Measurements from ENCODE around the gene DDX6. TPM values are rescaled to one million over a fixed set of nuclear protein-coding genes. Genes with fewer than 3 reads are reported as not detected.
A peak's percentile ranks its signal among the peaks of the same experiment; 100 is the strongest.

DDX6 gene
- total and polyA plus RNA-seq, 12 donors = 17.1 to 179 (median 132) TPM

DNA sequence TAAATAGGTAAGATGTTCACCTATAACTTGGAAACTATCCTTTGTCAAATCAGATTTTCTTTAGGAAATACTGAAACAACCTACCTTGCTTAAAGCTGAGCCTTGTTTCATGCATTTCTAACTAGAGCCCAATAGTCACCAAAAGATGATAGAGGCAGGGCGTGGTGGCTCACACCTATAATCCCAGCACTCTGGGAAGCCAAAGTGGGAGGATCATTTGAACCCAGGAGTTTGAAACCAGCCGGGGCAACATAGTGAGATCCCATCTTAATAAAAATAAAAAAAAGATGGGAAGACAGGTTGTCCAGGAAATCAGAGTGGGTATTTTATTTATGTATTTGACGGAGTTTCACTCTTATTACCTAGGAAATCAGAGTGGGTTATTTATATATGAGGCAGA, 38.3 kb downstream of the DDX6 start:
- ATAC-seq = no peak
- intact Hi-C loops (cut with DNase I) = no loop called here
- DNase-seq = no peak
- Histone ChIP-seq H3K36me3 (peaks cover 2 to 98% (median 69%) of the 10 kb centered on the region in 9 donors), H3K27me3 (no peaks in the 10 kb centered on the region), H3K4me1 (peaks cover 0 to 25% (median 10%) of the 10 kb centered on the region in 9 donors), H3K9me3 (no peaks in the 10 kb centered on the region), H3K27ac (no peak overlapping the region), H3K4me3 (no peak overlapping the region)
- TF ChIP-seq, protein P1, sequence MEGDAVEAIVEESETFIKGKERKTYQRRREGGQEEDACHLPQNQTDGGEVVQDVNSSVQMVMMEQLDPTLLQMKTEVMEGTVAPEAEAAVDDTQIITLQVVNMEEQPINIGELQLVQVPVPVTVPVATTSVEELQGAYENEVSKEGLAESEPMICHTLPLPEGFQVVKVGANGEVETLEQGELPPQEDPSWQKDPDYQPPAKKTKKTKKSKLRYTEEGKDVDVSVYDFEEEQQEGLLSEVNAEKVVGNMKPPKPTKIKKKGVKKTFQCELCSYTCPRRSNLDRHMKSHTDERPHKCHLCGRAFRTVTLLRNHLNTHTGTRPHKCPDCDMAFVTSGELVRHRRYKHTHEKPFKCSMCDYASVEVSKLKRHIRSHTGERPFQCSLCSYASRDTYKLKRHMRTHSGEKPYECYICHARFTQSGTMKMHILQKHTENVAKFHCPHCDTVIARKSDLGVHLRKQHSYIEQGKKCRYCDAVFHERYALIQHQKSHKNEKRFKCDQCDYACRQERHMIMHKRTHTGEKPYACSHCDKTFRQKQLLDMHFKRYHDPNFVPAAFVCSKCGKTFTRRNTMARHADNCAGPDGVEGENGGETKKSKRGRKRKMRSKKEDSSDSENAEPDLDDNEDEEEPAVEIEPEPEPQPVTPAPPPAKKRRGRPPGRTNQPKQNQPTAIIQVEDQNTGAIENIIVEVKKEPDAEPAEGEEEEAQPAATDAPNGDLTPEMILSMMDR (IDR thresholded peaks at IDR 0.05) = no peak
- WGBS, 2 donors = 95 to 96% methylated on average over 3 of the region's 3 CpGs

DNA sequence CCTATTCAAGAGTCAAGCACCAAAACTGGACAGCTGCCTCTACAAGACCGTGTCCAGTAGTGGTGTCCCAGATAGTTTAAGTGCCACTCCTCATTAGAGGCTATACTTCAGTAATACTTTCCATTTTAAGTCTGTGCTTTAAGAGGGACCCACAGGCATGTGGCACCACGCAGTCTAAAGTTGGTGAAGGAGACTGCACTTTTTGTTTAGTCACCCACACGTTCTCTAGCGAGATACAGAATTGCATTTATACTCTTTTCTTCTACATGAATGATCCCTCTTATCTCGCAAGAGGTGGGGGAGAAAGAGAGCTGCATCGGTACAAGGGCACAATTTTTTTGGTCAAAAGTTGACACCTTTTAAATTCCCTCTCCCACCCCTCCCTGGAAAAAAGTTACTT, 41.5 kb downstream of the DDX6 start:
- DNase-seq (peak in 1 of 2 donors; percentile 12), ATAC-seq (peak; percentile 29 to 79 (median 75))
- TF ChIP-seq, protein P1 (IDR thresholded peaks at IDR 0.05) = no peak
- WGBS, 2 donors = 46 to 67% methylated on average over 6 of the region's 6 CpGs
- Histone ChIP-seq H3K4me3 (no peak overlapping the region), H3K9me3 (no peaks in the 10 kb centered on the region), H3K27ac (peak overlapping the region in 2 of 10 donors; percentile 33 to 68), H3K27me3 (no peaks in the 10 kb centered on the region), H3K36me3 (peaks cover 0 to 70% (median 40%) of the 10 kb centered on the region in 9 donors), H3K4me1 (peaks cover 0 to 25% (median 10%) of the 10 kb centered on the region in 9 donors)
- intact Hi-C loops (cut with DNase I) = no loop called here

DNA sequence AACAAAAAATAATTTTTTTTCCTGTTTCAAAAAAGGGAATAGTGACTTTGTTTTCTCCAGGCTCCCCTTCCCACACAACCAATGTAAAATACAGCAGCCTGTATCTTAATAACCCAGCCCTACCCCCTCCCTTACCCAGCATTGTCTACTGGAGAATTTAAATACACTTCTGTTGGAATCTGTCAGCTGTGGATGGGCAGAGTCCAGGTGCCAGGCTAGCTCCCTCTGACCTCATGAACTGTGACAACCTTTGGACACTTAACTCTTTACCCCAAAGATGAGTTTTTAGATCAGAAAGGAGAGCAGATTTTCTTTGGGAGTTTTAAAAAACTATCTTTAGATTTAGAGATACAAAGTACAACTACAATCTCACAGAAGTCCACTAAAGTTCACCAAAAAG, 42.9 kb downstream of the DDX6 start:
- H3K27ac ChIP-seq = peak overlapping the region in 1 of 10 donors; percentile 68
- intact Hi-C loops (cut with DNase I) = no loop called here
- H3K4me1 ChIP-seq = peaks cover 0 to 25% (median 10%) of the 10 kb centered on the region in 9 donors
- H3K4me3 ChIP-seq = no peak overlapping the region
- TF ChIP-seq, protein P1 (IDR thresholded peaks at IDR 0.05) = no peak
- no peaks in the 10 kb centered on the region for H3K9me3 ChIP-seq
- H3K36me3 ChIP-seq = peaks cover 0 to 56% (median 27%) of the 10 kb centered on the region in 9 donors
- ATAC-seq (peak in 1 of 8 donors; percentile 38), DNase-seq (no peak)
- no peaks in the 10 kb centered on the region for H3K27me3 ChIP-seq

GRCh38 chr11:118746988-118747585, 43.9 kb downstream of the DDX6 start:
- Histone ChIP-seq H3K27ac (no peak overlapping the region), H3K36me3 (peaks cover 0 to 47% (median 17%) of the 10 kb centered on the region in 9 donors), H3K4me1 (peaks cover 0 to 25% (median 10%) of the 10 kb centered on the region in 9 donors), H3K4me3 (no peak overlapping the region), H3K9me3 (no peaks in the 10 kb centered on the region), H3K27me3 (no peaks in the 10 kb centered on the region)
- ATAC-seq (peak in 1 of 8 donors; percentile 7), DNase-seq (no peak)
- intact Hi-C loops (cut with DNase I) = no loop called here
- 72% methylated on average over 5 of the region's 5 CpGs for WGBS, 2 donors
- TF ChIP-seq, protein P1 (IDR thresholded peaks at IDR 0.05) = no peak

All from heart right ventricle (tissue), 16 donors.